ENCODE data around the gene ACSS1. TPM values are rescaled to one million over a fixed set of nuclear protein-coding genes. Genes with fewer than 3 reads are reported as not detected.

ACSS1 gene
- total and polyA plus RNA-seq, 2 experiments from 2014 or later = 1.3 to 4.1 TPM

- TF ChIP-seq CTCF (conservative IDR thresholded peaks at IDR 0.05; ENCODE audit: low read depth in 2 of 2) (no peak), ETS1 (IDR thresholded peaks at IDR 0.05) (no peak), NANOG (IDR thresholded peaks at IDR 0.05; ENCODE audit: borderline replicate concordance) (no peak), ZNF114 (CRISPR knock-in tag; IDR thresholded peaks at IDR 0.05) (no peak), REST (IDR thresholded peaks at IDR 0.05; ENCODE audit: unreplicated experiment) (no peak), STAT1 (IDR thresholded peaks at IDR 0.05; ENCODE audit: unreplicated experiment) (no peak), JUNB (IDR thresholded peaks at IDR 0.05; ENCODE audit: unreplicated experiment) (no peak), CREB1 (CRISPR knock-in tag; IDR thresholded peaks at IDR 0.05; ENCODE audit: low read depth) (no peak), POLR2AphosphoS5 (IDR thresholded peaks at IDR 0.05; ENCODE audit: low read depth) (no peak), EZH2 (IDR thresholded peaks at IDR 0.05; ENCODE audit: low read depth, unreplicated experiment) (no peak)
These were observed 70.7 kb downstream of the ACSS1 start (continued) for GRCh38 chr20:24987244-24987643.

GRCh38 chr20:24986436-24987015 is 71.4 kb downstream of the ACSS1 start:
- Mint-ChIP-seq H3K4me1 (peaks cover 8% of the 10 kb centered on the region), H3K27ac (no peak overlapping the region), H3K9me3 (peaks cover under 1% of the 10 kb centered on the region; the same call in 1 of the 3 replicates), H3K4me3 (no peak overlapping the region), H3K27me3 (ENCODE audit: insufficient read depth, low read depth, poor library complexity) (peaks cover 2% of the 10 kb centered on the region), H3K36me3 (ENCODE audit: low read depth) (peaks cover 13% of the 10 kb centered on the region)
- Histone ChIP-seq H3F3A (replicated peaks; ENCODE audit: low read depth) (no peaks in the 10 kb centered on the region), H3K27ac (ENCODE audit: low read depth) (no peak overlapping the region), H3K36me3 (ENCODE audit: insufficient read depth) (no peaks in the 10 kb centered on the region), H3K79me2 (replicated peaks; ENCODE audit: insufficient read depth) (peaks cover 85% of the 10 kb centered on the region), H2AFZ (no peak overlapping the region), H3K27me3 (ENCODE audit: insufficient read depth) (0 out of 2 replicates have a peak, but pooled peaks cover 2% of the 10 kb centered on the region), H3K4me3 (no peak overlapping the region), H4K20me1 (replicated peaks; ENCODE audit: insufficient read depth) (peaks cover 30% of the 10 kb centered on the region), H3K4me2 (no peak overlapping the region), H3K4me1 (ENCODE audit: insufficient read depth) (no peaks in the 10 kb centered on the region), H3K9me2 (ENCODE audit: insufficient read depth) (no peaks in the 10 kb centered on the region)
- TF ChIP-seq POLR2AphosphoS5 (IDR thresholded peaks at IDR 0.05; ENCODE audit: low read depth) = no peak
- TF ChIP-seq ZNF462 (CRISPR knock-in tag; IDR thresholded peaks at IDR 0.05) = no peak
- TF ChIP-seq NANOG (IDR thresholded peaks at IDR 0.05; ENCODE audit: borderline replicate concordance) = no peak
- no peak for TF ChIP-seq EZH2 (IDR thresholded peaks at IDR 0.05; ENCODE audit: low read depth, unreplicated experiment)
- no peak for TF ChIP-seq CREB1 (CRISPR knock-in tag; IDR thresholded peaks at IDR 0.05; ENCODE audit: low read depth)
- no peak for TF ChIP-seq ZNF331 (CRISPR knock-in tag; IDR thresholded peaks at IDR 0.05; ENCODE audit: low read depth)
- DNase-seq (ENCODE audit: low spot score) (no peak), ATAC-seq (no peak)
